ENCODE data around the gene SLC5A8. TPM values are rescaled to one million over a fixed set of nuclear protein-coding genes. Genes with fewer than 3 reads are reported as not detected.
"Not testable (repeated sequence)": the region's sequence is repeated elsewhere in the genome, so short reads cannot be mapped to it uniquely, and the experiment has no call there.

SLC5A8 gene
- polyA plus RNA-seq, 1 experiment: not detected

GRCh38 chr12:101173197-101173749, 36.8 kb downstream of the SLC5A8 start:
- no peaks in the 10 kb centered on the region for H3K9me3 ChIP-seq (ENCODE audit: control insufficient read depth, insufficient read depth, low read length)
- TF ChIP-seq, protein P1, sequence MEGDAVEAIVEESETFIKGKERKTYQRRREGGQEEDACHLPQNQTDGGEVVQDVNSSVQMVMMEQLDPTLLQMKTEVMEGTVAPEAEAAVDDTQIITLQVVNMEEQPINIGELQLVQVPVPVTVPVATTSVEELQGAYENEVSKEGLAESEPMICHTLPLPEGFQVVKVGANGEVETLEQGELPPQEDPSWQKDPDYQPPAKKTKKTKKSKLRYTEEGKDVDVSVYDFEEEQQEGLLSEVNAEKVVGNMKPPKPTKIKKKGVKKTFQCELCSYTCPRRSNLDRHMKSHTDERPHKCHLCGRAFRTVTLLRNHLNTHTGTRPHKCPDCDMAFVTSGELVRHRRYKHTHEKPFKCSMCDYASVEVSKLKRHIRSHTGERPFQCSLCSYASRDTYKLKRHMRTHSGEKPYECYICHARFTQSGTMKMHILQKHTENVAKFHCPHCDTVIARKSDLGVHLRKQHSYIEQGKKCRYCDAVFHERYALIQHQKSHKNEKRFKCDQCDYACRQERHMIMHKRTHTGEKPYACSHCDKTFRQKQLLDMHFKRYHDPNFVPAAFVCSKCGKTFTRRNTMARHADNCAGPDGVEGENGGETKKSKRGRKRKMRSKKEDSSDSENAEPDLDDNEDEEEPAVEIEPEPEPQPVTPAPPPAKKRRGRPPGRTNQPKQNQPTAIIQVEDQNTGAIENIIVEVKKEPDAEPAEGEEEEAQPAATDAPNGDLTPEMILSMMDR (IDR thresholded peaks at IDR 0.05; ENCODE audit: low read depth, low read length): no peak

DNA sequence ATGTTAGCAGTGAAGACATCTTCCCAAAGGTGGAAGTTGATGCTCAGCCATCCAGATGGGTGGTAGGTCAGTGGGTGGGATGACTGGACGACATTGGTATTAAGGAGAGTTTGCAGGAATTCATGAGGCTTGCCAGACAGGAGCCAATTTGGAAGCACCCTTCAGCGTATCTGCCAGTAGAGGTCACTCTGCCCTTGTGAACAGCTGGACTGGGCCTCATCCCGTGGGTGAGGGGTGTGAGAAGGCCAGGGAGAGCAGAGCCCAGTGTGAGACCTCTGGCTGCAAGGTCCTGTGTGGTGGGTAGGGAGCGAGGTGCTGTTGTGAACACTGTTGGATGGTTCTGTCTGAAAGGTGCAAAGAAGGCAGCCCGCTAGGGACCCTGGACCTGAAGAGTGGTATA, 37.7 kb downstream of the SLC5A8 start:
- CTCF ChIA-PET: interaction anchor here (1.2 kb wide), 1 partner anchor 152 kb away, joined by 4 read pairs; no protein-coding TSS in a partner anchor
- POLR2A ChIA-PET: no interaction called here

More at GRCh38 chr12:101173197-101173749, 36.8 kb downstream of the SLC5A8 start:
- H3K4me3 ChIP-seq (ENCODE audit: low read depth, low read length): no peak overlapping the region
- no peak for DNase-seq (ENCODE audit: low read depth, low spot score)
- ChIA-PET CTCF (no interaction called here), POLR2A (no interaction called here)
- no peak overlapping the region for H3K27ac ChIP-seq (ENCODE audit: low read depth, low read length)
- no peaks in the 10 kb centered on the region for H3K27me3 ChIP-seq (ENCODE audit: control insufficient read depth, insufficient read depth, low read length)

DNA sequence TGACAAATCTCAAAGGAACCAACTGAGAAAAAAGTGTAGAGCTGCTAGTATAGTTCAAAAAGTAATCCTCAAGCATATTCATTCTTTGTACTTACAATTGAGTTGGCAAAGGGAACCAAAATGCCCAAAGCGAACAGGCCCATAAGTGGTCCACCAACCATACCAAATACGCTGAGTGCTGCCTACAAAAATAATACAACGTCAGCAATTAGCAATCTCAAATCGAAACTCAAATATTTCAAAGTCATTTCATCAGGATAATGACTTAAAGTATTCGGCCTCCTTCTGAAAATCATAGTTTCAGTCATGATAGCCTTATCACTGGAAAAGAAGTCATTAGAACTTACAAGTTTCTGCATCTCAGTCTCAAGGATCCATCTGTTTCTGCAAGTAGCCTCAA, 42.0 kb downstream of the SLC5A8 start:
- TF ChIP-seq, protein P1 (IDR thresholded peaks at IDR 0.05; ENCODE audit: low read depth, low read length): no peak
- H3K27me3 ChIP-seq (ENCODE audit: control insufficient read depth, insufficient read depth, low read length): no peaks in the 10 kb centered on the region
- ChIA-PET CTCF (no interaction called here), POLR2A (no interaction called here)
- DNase-seq (ENCODE audit: low read depth, low spot score): no peak
- no peaks in the 10 kb centered on the region for H3K9me3 ChIP-seq (ENCODE audit: control insufficient read depth, insufficient read depth, low read length)
- no peak overlapping the region for H3K27ac ChIP-seq (ENCODE audit: low read depth, low read length)
- no peak overlapping the region for H3K4me3 ChIP-seq (ENCODE audit: low read depth, low read length)

More for the DNA sequence above, 37.7 kb downstream of the SLC5A8 start:
- H3K9me3 ChIP-seq (ENCODE audit: control insufficient read depth, insufficient read depth, low read length): no peaks in the 10 kb centered on the region
- no peak overlapping the region for H3K27ac ChIP-seq (ENCODE audit: low read depth, low read length)
- no peak for DNase-seq (ENCODE audit: low read depth, low spot score)
- no peak overlapping the region for H3K4me3 ChIP-seq (ENCODE audit: low read depth, low read length)
- TF ChIP-seq, protein P1 (IDR thresholded peaks at IDR 0.05; ENCODE audit: low read depth, low read length): 0 out of 2 replicates have a peak, but pooled peaks have one; percentile 4
- H3K27me3 ChIP-seq (ENCODE audit: control insufficient read depth, insufficient read depth, low read length): no peaks in the 10 kb centered on the region

DNA sequence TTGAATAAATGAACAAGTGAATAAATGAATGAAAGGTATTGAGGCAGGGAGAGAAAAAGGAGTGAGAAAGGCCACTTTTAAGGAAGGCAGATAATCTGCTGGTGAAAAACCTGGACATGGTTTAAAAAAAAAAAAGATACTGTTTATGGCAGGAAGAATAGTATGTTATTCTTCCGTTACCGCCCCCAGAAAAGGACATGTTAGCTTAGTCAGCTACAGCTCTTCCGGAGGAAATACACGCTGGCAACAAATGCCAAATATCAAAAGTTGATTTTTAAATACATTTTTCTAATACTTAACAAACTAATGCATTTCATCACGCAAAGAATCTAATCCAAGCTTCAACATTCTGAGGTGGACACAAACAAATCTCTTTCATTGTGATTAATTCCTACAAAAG, 43.2 kb downstream of the SLC5A8 start:
- TF ChIP-seq, protein P1 (IDR thresholded peaks at IDR 0.05; ENCODE audit: low read depth, low read length): no peak
- Histone ChIP-seq H3K4me3 (ENCODE audit: low read depth, low read length) (no peak overlapping the region), H3K27me3 (ENCODE audit: control insufficient read depth, insufficient read depth, low read length) (no peaks in the 10 kb centered on the region), H3K27ac (ENCODE audit: low read depth, low read length) (no peak overlapping the region), H3K9me3 (ENCODE audit: control insufficient read depth, insufficient read depth, low read length) (no peaks in the 10 kb centered on the region)
- no peak for DNase-seq (ENCODE audit: low read depth, low spot score)
- POLR2A ChIA-PET: no interaction called here
- CTCF ChIA-PET: interaction anchor here (0.5 kb wide), 1 partner anchor 127 kb away, joined by 4 read pairs; no protein-coding TSS in a partner anchor

DNA sequence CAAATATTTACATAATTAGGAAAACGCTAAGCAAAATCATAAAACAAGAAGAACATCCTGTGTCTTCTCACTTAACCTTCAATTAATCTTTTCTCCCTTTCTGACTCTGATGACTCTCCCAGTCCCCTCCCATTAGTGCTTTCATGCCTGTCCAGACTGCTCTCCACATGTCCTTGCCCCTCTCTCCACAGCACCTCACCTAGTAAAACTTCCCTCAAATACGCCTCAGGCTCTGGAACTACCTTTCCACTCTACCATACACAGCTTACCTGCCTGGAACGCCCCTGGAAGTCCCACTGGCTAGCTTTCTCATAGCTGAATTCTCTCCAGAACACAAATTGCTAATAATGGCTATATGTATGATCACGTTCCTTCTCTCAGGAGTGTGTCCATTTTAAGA, 44.7 kb downstream of the SLC5A8 start:
- TF ChIP-seq, protein P1 (IDR thresholded peaks at IDR 0.05; ENCODE audit: low read depth, low read length): no peak
- H3K9me3 ChIP-seq (ENCODE audit: control insufficient read depth, insufficient read depth, low read length): no peaks in the 10 kb centered on the region
- no peaks in the 10 kb centered on the region for H3K27me3 ChIP-seq (ENCODE audit: control insufficient read depth, insufficient read depth, low read length)
- no peak overlapping the region for H3K4me3 ChIP-seq (ENCODE audit: low read depth, low read length)
- CTCF ChIA-PET: no interaction called here
- no peak overlapping the region for H3K27ac ChIP-seq (ENCODE audit: low read depth, low read length)
- DNase-seq (ENCODE audit: low read depth, low spot score): no peak
- POLR2A ChIA-PET: no interaction called here

DNA sequence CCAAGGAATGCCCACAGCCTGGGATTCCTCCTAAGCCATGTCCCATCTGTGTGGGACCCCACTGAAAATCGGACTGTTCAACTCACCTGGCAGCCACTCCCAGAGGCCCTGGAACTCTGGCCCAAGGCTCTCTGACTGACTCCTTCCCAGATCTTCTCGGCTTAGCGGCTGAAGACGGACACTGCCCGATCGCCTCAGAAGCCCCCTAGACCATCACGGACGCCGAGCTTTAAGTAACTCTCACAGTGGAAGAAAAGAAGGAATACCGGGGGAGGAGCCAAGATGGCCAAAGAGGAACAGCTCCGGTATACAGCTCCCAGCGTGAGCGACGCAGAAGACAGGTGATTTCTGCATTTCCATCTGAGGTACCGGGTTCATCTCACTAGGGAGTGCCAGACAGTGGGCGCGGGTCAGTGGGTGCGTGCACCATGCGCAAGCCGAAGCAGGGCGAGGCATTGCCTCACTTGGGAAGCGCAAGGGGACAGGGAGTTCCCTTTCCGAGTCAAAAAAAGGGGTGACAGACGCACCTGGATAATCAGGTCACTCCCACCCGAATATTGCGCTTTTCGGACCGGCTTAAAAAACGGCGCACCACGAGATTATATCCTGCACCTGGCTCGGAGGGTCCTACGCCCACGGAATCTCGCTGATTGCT, 64.1 kb downstream of the SLC5A8 start:
- H3K9me3 ChIP-seq (ENCODE audit: control insufficient read depth, insufficient read depth, low read length); POLR2A ChIA-PET; H3K27me3 ChIP-seq (ENCODE audit: control insufficient read depth, insufficient read depth, low read length); H3K4me3 ChIP-seq (ENCODE audit: low read depth, low read length); DNase-seq (ENCODE audit: low read depth, low spot score); H3K27ac ChIP-seq (ENCODE audit: low read depth, low read length): not testable (repeated sequence)
- CTCF ChIA-PET: interaction anchor here (0.6 kb wide), 1 partner anchor 334 kb away, joined by 3 read pairs; no protein-coding TSS in a partner anchor
